Measurements from ENCODE around the gene ZAP70. TPM values are rescaled to one million over a fixed set of nuclear protein-coding genes. Genes with fewer than 3 reads are reported as not detected.

ZAP70 gene
- total RNA-seq, 1 donor from 2014 or later, result 3.1 TPM

- Mint-ChIP-seq H3K27ac (no peak overlapping the region), H3K4me1 (peaks cover 17% of the 10 kb centered on the region), H3K36me3 (peaks cover 10% of the 10 kb centered on the region), H3K4me3 (no peak overlapping the region), H3K9me3 (peaks cover 5% of the 10 kb centered on the region), H3K27me3 (ENCODE audit: low read depth) (no peaks in the 10 kb centered on the region)
- no peak for DNase-seq (ENCODE audit: low spot score in 2 of 2, unreplicated experiment in 2 of 2)
- TF ChIP-seq CTCF (IDR thresholded peaks at IDR 0.05; ENCODE audit: unreplicated experiment), result no peak
Measured at GRCh38 chr2:97741251-97741650, 27.9 kb downstream of the ZAP70 start.

DNA sequence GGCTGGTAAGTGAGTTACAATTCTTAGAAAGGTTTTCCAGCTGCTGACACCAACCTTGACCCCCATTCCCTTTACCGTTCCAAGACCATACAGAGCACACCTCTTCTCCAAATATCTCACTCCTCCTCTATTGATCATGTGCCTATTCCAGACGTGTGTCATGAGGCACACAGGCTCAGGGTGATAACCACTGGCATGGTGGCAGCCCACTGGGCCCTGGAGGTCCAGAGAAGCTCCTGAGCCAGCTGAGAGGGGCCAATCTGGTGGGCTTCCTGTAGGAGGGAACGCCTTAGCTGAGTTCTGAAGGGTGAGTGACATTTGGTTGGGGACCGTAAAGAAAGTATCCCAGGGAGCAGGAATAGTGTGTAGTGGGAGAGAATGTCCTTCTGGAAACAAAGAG lies 28.3 kb downstream of the ZAP70 start:
- Mint-ChIP-seq H3K9me3 (peaks cover 5% of the 10 kb centered on the region), H3K27ac (no peak overlapping the region), H3K4me1 (peaks cover 17% of the 10 kb centered on the region), H3K27me3 (ENCODE audit: low read depth) (no peaks in the 10 kb centered on the region), H3K4me3 (no peak overlapping the region), H3K36me3 (peaks cover 10% of the 10 kb centered on the region)
- TF ChIP-seq CTCF (IDR thresholded peaks at IDR 0.05; ENCODE audit: unreplicated experiment), result no peak
- no peak for DNase-seq (ENCODE audit: low spot score in 2 of 2, unreplicated experiment in 2 of 2)

- DNase-seq (ENCODE audit: low spot score in 2 of 2, unreplicated experiment in 2 of 2), result no peak
- peaks cover 19% of the 10 kb centered on the region for H3K4me1 Mint-ChIP-seq
- H3K4me3 Mint-ChIP-seq, result no peak overlapping the region
- no peak overlapping the region for H3K27ac Mint-ChIP-seq
- TF ChIP-seq CTCF (IDR thresholded peaks at IDR 0.05; ENCODE audit: unreplicated experiment), result no peak
- peaks cover 5% of the 10 kb centered on the region for H3K9me3 Mint-ChIP-seq
- H3K36me3 Mint-ChIP-seq, result peaks cover 10% of the 10 kb centered on the region
- H3K27me3 Mint-ChIP-seq (ENCODE audit: low read depth), result no peaks in the 10 kb centered on the region
Measured at GRCh38 chr2:97742381-97742847, 29.0 kb downstream of the ZAP70 start.

DNA sequence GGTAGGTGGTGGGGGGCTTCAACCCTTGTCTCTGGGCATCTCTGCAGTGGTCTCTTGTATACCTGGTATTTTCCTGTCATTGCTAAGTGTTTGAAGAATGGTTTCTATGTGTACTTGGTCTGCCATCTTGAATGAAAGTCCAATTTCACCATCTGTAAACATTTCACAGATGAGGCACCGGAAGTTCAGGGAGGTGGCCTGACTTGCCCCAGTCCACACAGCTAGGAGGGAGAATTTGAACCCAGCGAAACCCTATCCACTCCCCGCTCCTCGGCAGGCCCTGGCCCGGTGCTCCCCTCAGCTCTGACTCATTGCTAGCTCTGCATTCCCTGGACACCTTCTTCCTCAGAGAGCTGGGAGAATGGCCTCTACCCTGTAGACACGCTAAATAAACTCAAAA lies 30.5 kb downstream of the ZAP70 start:
- Mint-ChIP-seq H3K9me3 (peaks cover 5% of the 10 kb centered on the region), H3K4me3 (no peak overlapping the region), H3K36me3 (peaks cover 10% of the 10 kb centered on the region), H3K27me3 (ENCODE audit: low read depth) (no peaks in the 10 kb centered on the region), H3K27ac (no peak overlapping the region), H3K4me1 (peaks cover 20% of the 10 kb centered on the region)
- DNase-seq (ENCODE audit: low spot score in 2 of 2, unreplicated experiment in 2 of 2), result no peak
- no peak for TF ChIP-seq CTCF (IDR thresholded peaks at IDR 0.05; ENCODE audit: unreplicated experiment)

- no peak overlapping the region for H3K27ac Mint-ChIP-seq
- H3K4me3 Mint-ChIP-seq, result no peak overlapping the region
- TF ChIP-seq CTCF (IDR thresholded peaks at IDR 0.05; ENCODE audit: unreplicated experiment), result no peak
- H3K27me3 Mint-ChIP-seq (ENCODE audit: low read depth), result no peaks in the 10 kb centered on the region
- H3K36me3 Mint-ChIP-seq, result peaks cover 10% of the 10 kb centered on the region
- peaks cover 18% of the 10 kb centered on the region for H3K4me1 Mint-ChIP-seq
- DNase-seq (ENCODE audit: low spot score in 2 of 2, unreplicated experiment in 2 of 2), result no peak
- peaks cover 5% of the 10 kb centered on the region for H3K9me3 Mint-ChIP-seq
Measured at GRCh38 chr2:97745474-97746174, 32.2 kb downstream of the ZAP70 start.
